Naive thymus-derived CD4-positive, alpha-beta T cell (primary cell): ENCODE data around the gene ASF1B. TPM values are rescaled to one million over a fixed set of nuclear protein-coding genes. Genes with fewer than 3 reads are reported as not detected.

Experiments
- ATAC-seq: fragments of 150-1000 bp; cut with Tn5 transposase; 2 replicates; pipeline ENCODE4 v1.10.0; 2021; ENCODE audit warnings: mild to moderate bottlenecking, moderate library complexity
- CTCF ChIA-PET: fragments of 350-600 bp; sonication (Branson Sonifier 250); formaldehyde crosslinking; loops from one replicate; lab custom pipeline; 2021; ENCODE audit warnings: antibody characterized with exemption; lab: Charles Lee
- POLR2A ChIA-PET: fragments of 350-600 bp; sonication (Branson Sonifier 250); formaldehyde crosslinking; loops from one replicate; lab custom pipeline; 2021; ENCODE audit warnings: antibody characterized with exemption, inconsistent platforms; lab: Charles Lee
- DNase-seq, 9 donors: peaks; one replicate each; pipeline versions ENCODE4 v3.0.0 to v3.0.0-alpha.2; 2020 to 2022; ENCODE audit warnings: mixed read lengths in 1 of 9
- H3K27ac ChIP-seq: one replicate; pipeline ENCODE4 v1.7.0; 2013; ENCODE audit warnings: mild to moderate bottlenecking, low read depth, low read length, moderate library complexity
- H3K27me3 ChIP-seq, 2 donors: one replicate each; pipeline ENCODE4 v1.7.0; 2013; ENCODE audit warnings: low read length in 2 of 2, mild to moderate bottlenecking in 2 of 2, moderate library complexity in 2 of 2; ENCODE audit not compliant: control insufficient read depth in 2 of 2, insufficient read depth in 2 of 2
- H3K36me3 ChIP-seq, 3 experiments: 1 replicate in 2 of 3; 2 replicates in 1 of 3; pipeline ENCODE4 v1.7.0; 2013; ENCODE audit warnings: low read length in 3 of 3, mild to moderate bottlenecking in 3 of 3, moderate library complexity in 1 of 3; ENCODE audit not compliant: insufficient read depth in 3 of 3, control insufficient read depth in 2 of 3
- H3K4me1 ChIP-seq, 2 donors: one replicate each; pipeline ENCODE4 v1.7.0; 2013; ENCODE audit warnings: low read length in 2 of 2, mild to moderate bottlenecking in 2 of 2, moderate library complexity in 1 of 2; ENCODE audit not compliant: control insufficient read depth in 2 of 2, insufficient read depth in 2 of 2
- H3K4me3 ChIP-seq: 2 replicates; pipeline ENCODE4 v1.7.0; 2013; ENCODE audit warnings: mild to moderate bottlenecking, low read length
- H3K9me3 ChIP-seq, 3 experiments: 1 replicate in 2 of 3; 2 replicates in 1 of 3; pipeline ENCODE4 v1.7.0; 2013; ENCODE audit warnings: low read length in 3 of 3; ENCODE audit not compliant: control insufficient read depth in 2 of 3
- H3K27ac Mint-ChIP-seq, 9 donors: one replicate each; pipeline ENCODE4 v1.8.0; 2020 to 2022; ENCODE audit warnings: mixed read lengths in 9 of 9, mild to moderate bottlenecking in 8 of 9, moderate library complexity in 5 of 9, inconsistent platforms in 2 of 9
- H3K27me3 Mint-ChIP-seq, 5 donors: one replicate each; pipeline ENCODE4 v1.8.0; 2021 to 2022; ENCODE audit warnings: mixed read lengths in 5 of 5, mild to moderate bottlenecking in 1 of 5
- H3K36me3 Mint-ChIP-seq, 5 donors: one replicate each; pipeline ENCODE4 v1.8.0; 2020 to 2022; ENCODE audit warnings: mixed read lengths in 5 of 5, mild to moderate bottlenecking in 3 of 5, inconsistent platforms in 1 of 5
- H3K4me1 Mint-ChIP-seq, 7 donors: one replicate each; pipeline ENCODE4 v1.8.0; 2020 to 2022; ENCODE audit warnings: mixed read lengths in 7 of 7, mild to moderate bottlenecking in 3 of 7, inconsistent platforms in 1 of 7
- H3K4me3 Mint-ChIP-seq, 10 donors: one replicate each; pipeline ENCODE4 v1.8.0; 2020 to 2022; ENCODE audit warnings: mild to moderate bottlenecking in 10 of 10, mixed read lengths in 10 of 10, moderate library complexity in 6 of 10, inconsistent platforms in 2 of 10
- H3K9me3 Mint-ChIP-seq, 11 donors: one replicate each; pipeline ENCODE4 v1.8.0; 2020 to 2022; ENCODE audit warnings: mixed read lengths in 11 of 11, mild to moderate bottlenecking in 4 of 11, inconsistent platforms in 1 of 11, moderate library complexity in 1 of 11
- intact Hi-C, 2 donors: fragments of 100-400 bp; cut with micrococcal nuclease; formaldehyde crosslinking; loops; one replicate each; pipeline ENCODE4 v1.15.1; 2023
- polyA plus RNA-seq, 2 donors: library from polyadenylated mRNA; unstranded; fragments of 300-500 nt; fragmentation: Illumina TruSeq; gene quantifications; one replicate each; pipeline ENCODE4 v1.2.3, GENCODE V29; 2021
- total RNA-seq, 6 experiments: library from RNA in 5 of 6; stranded (reverse) in 5 of 6; gene quantifications; 1 replicate in 5 of 6; 2 replicates in 1 of 6; pipeline ENCODE4 v1.2.3 and lab custom pipeline; 2021 to 2026

Gene ASF1B
- total and polyA plus RNA-seq, 7 experiments from 2014 or later, result 0.98 to 79.0 (median 2.4) TPM

- Histone ChIP-seq H3K4me3 (no peak overlapping the region), H3K4me1 (no peaks in the 10 kb centered on the region), H3K36me3 (peaks cover 0 to 51% (median 12%) of the 10 kb centered on the region in 3 experiments), H3K9me3 (no peaks in the 10 kb centered on the region), H3K27me3 (no peaks in the 10 kb centered on the region), H3K27ac (no peak overlapping the region)
- CTCF ChIA-PET, result interaction anchor here (1.6 kb wide), 1 partner anchor 8 kb away, joined by 6 read pairs; no protein-coding TSS in a partner anchor
- no peak overlapping the region for H3K27ac Mint-ChIP-seq
- no peaks in the 10 kb centered on the region for H3K9me3 Mint-ChIP-seq
- no peaks in the 10 kb centered on the region for H3K27me3 Mint-ChIP-seq
- intact Hi-C loops, result no loop called here
- DNase-seq, result no peak
- no peak for ATAC-seq
- POLR2A ChIA-PET, result interaction anchor here (0.6 kb wide), 1 partner anchor 405 kb away, joined by 3 read pairs; no protein-coding TSS in a partner anchor
- H3K36me3 Mint-ChIP-seq, result peaks cover 0 to 10% (median 0%) of the 10 kb centered on the region in 5 donors
- no peak overlapping the region for H3K4me3 Mint-ChIP-seq
- peaks cover 0 to 3% (median 3%) of the 10 kb centered on the region in 7 donors for H3K4me1 Mint-ChIP-seq
Measured at GRCh38 chr19:14105680-14106079, 30.7 kb downstream of the ASF1B start.

GRCh38 chr19:14103310-14103709 is 33.1 kb downstream of the ASF1B start:
- Mint-ChIP-seq H3K9me3 (no peaks in the 10 kb centered on the region), H3K27me3 (no peaks in the 10 kb centered on the region), H3K36me3 (peaks cover 0 to 11% (median 0%) of the 10 kb centered on the region in 5 donors), H3K4me3 (no peak overlapping the region), H3K27ac (no peak overlapping the region), H3K4me1 (no peaks in the 10 kb centered on the region)
- DNase-seq (no peak), ATAC-seq (no peak)
- Histone ChIP-seq H3K27ac (no peak overlapping the region), H3K9me3 (no peaks in the 10 kb centered on the region), H3K27me3 (no peaks in the 10 kb centered on the region), H3K36me3 (peaks cover 0 to 55% (median 13%) of the 10 kb centered on the region in 3 experiments), H3K4me3 (no peak overlapping the region), H3K4me1 (no peaks in the 10 kb centered on the region)
- CTCF ChIA-PET, result interaction anchor here (0.7 kb wide), 1 partner anchor 253 kb away, joined by 3 read pairs; no protein-coding TSS in a partner anchor
- intact Hi-C loops, result no loop called here
- POLR2A ChIA-PET, result interaction anchor here (0.7 kb wide), 1 partner anchor 263 kb away, joined by 3 read pairs; no protein-coding TSS in a partner anchor

GRCh38 chr19:14102756-14103155 is 33.6 kb downstream of the ASF1B start:
- Histone ChIP-seq H3K9me3 (no peaks in the 10 kb centered on the region), H3K4me1 (no peaks in the 10 kb centered on the region), H3K36me3 (peaks cover 0 to 59% (median 13%) of the 10 kb centered on the region in 3 experiments), H3K27me3 (no peaks in the 10 kb centered on the region), H3K4me3 (no peak overlapping the region), H3K27ac (no peak overlapping the region)
- Mint-ChIP-seq H3K36me3 (peaks cover 0 to 16% (median 3%) of the 10 kb centered on the region in 5 donors), H3K4me1 (no peaks in the 10 kb centered on the region), H3K9me3 (no peaks in the 10 kb centered on the region), H3K27me3 (no peaks in the 10 kb centered on the region), H3K27ac (no peak overlapping the region), H3K4me3 (no peak overlapping the region)
- no peak for ATAC-seq
- ChIA-PET CTCF (no interaction called here), POLR2A (interaction anchor here (0.8 kb wide), 1 partner anchor 11 kb away, joined by 3 read pairs; no protein-coding TSS in a partner anchor)
- DNase-seq, result no peak
- intact Hi-C loops, result no loop called here

- ATAC-seq, result no peak
- intact Hi-C loops, result no loop called here
- no peak overlapping the region for H3K4me3 ChIP-seq
- no peaks in the 10 kb centered on the region for H3K9me3 ChIP-seq
- H3K9me3 Mint-ChIP-seq, result no peaks in the 10 kb centered on the region
- CTCF ChIA-PET, result no interaction called here
- H3K27ac ChIP-seq, result no peak overlapping the region
- no peaks in the 10 kb centered on the region for H3K4me1 Mint-ChIP-seq
- H3K27me3 ChIP-seq, result no peaks in the 10 kb centered on the region
- H3K36me3 Mint-ChIP-seq, result peaks cover 0 to 15% (median 3%) of the 10 kb centered on the region in 5 donors
- H3K27ac Mint-ChIP-seq, result no peak overlapping the region
- POLR2A ChIA-PET, result interaction anchor here (0.6 to 0.8 kb wide), 2 partner anchors 10 to 264 kb away, joined by 3 read pairs; no protein-coding TSS in a partner anchor
- H3K4me3 Mint-ChIP-seq, result no peak overlapping the region
- no peaks in the 10 kb centered on the region for H3K27me3 Mint-ChIP-seq
- H3K4me1 ChIP-seq, result no peaks in the 10 kb centered on the region
- DNase-seq, result no peak
- peaks cover 0 to 59% (median 13%) of the 10 kb centered on the region in 3 experiments for H3K36me3 ChIP-seq
Measured at GRCh38 chr19:14102102-14102696, 34.2 kb downstream of the ASF1B start.

GRCh38 chr19:14101003-14101545 is 35.3 kb downstream of the ASF1B start:
- H3K36me3 ChIP-seq, result peaks cover 0 to 60% (median 13%) of the 10 kb centered on the region in 3 experiments
- H3K9me3 ChIP-seq, result no peaks in the 10 kb centered on the region
- POLR2A ChIA-PET, result no interaction called here
- no peaks in the 10 kb centered on the region for H3K27me3 ChIP-seq
- H3K27me3 Mint-ChIP-seq, result no peaks in the 10 kb centered on the region
- ATAC-seq, result no peak
- H3K4me1 ChIP-seq, result no peaks in the 10 kb centered on the region
- no peak overlapping the region for H3K4me3 ChIP-seq
- no peak for DNase-seq
- H3K4me3 Mint-ChIP-seq, result no peak overlapping the region
- no peaks in the 10 kb centered on the region for H3K4me1 Mint-ChIP-seq
- no peaks in the 10 kb centered on the region for H3K9me3 Mint-ChIP-seq
- CTCF ChIA-PET, result no interaction called here
- H3K36me3 Mint-ChIP-seq, result peaks cover 0 to 21% (median 6%) of the 10 kb centered on the region in 5 donors
- peak overlapping the region in 1 of 9 donors; percentile 66 for H3K27ac Mint-ChIP-seq
- no peak overlapping the region for H3K27ac ChIP-seq
- intact Hi-C loops, result no loop called here

- Mint-ChIP-seq H3K9me3 (peaks cover 0 to 10% (median 0%) of the 10 kb centered on the region in 11 donors), H3K4me1 (peaks cover 0 to 7% (median 4%) of the 10 kb centered on the region in 7 donors), H3K4me3 (no peak overlapping the region), H3K27ac (no peak overlapping the region), H3K27me3 (no peaks in the 10 kb centered on the region), H3K36me3 (peaks cover 4 to 22% (median 10%) of the 10 kb centered on the region in 5 donors)
- ATAC-seq (no peak), DNase-seq (no peak)
- Histone ChIP-seq H3K4me3 (no peak overlapping the region), H3K36me3 (peaks cover 0 to 38% (median 12%) of the 10 kb centered on the region in 3 experiments), H3K27ac (no peak overlapping the region), H3K27me3 (no peaks in the 10 kb centered on the region), H3K9me3 (peaks cover 0 to 8% (median 0%) of the 10 kb centered on the region in 3 experiments), H3K4me1 (no peaks in the 10 kb centered on the region)
- intact Hi-C loops, result no loop called here
- CTCF ChIA-PET, result no interaction called here
- POLR2A ChIA-PET, result no interaction called here
Measured at GRCh38 chr19:14097532-14098151, 38.7 kb downstream of the ASF1B start.
